ENCODE measurements around the gene LGALS13. TPM values are rescaled to one million over a fixed set of nuclear protein-coding genes. Genes with fewer than 3 reads are reported as not detected.

The LGALS13 gene
- total RNA-seq, 1 experiment from 2014 or later, result not detected

DNA sequence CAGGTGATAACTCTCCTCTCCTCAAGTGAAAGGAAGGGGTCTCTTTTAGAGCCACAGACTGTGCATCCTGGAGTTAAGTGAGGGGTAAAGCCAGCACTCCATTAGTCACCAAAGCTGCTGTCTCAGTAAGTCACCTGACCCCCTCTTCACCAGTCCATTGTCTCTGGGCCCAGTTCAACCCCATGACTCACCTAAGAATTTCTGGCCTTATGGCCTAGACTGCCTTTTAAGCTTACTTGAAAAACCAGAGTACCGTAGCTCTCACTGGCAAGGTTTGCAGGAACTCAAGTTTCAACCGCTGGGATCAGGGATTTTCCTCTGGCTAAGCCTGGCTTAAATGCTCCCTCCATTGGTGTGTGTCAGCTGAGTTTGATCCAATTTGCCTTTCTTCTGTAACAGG lies 38.9 kb upstream of the LGALS13 start:
- Histone ChIP-seq H3K27ac (no peak overlapping the region), H2AFZ (no peak overlapping the region), H4K20me1 (ENCODE audit: insufficient read depth) (no peaks in the 10 kb centered on the region), H3K4me2 (peak overlapping the region; percentile 29; the same call in 1 of the 2 replicates), H3K4me1 (replicated peaks; ENCODE audit: insufficient read depth) (peaks cover 9% of the 10 kb centered on the region), H3K27me3 (ENCODE audit: insufficient read depth, low read depth) (no peaks in the 10 kb centered on the region), H3K9me2 (ENCODE audit: insufficient read depth) (no peaks in the 10 kb centered on the region), H3K36me3 (ENCODE audit: low read depth) (no peaks in the 10 kb centered on the region), H3K9me3 (ENCODE audit: insufficient read depth, low read depth) (no peaks in the 10 kb centered on the region), H3F3A (ENCODE audit: insufficient read depth, low read depth) (no peaks in the 10 kb centered on the region), H3K4me3 (no peak overlapping the region), H3K79me2 (ENCODE audit: low read depth) (no peaks in the 10 kb centered on the region)
- POLR2A ChIA-PET (ENCODE audit: unreplicated experiment), result interaction anchor here (0.6 kb wide), 1 partner anchor 101 kb away, joined by 3 read pairs; no protein-coding TSS in a partner anchor
- DNase-seq, result peak; percentile 61 to 68
- no TSS peak for BruUV-seq (replicated peaks)
- CTCF ChIA-PET, result no interaction called here
- intact Hi-C loops (cut with micrococcal nuclease; ENCODE audit: unreplicated experiment), result no loop called here
- TF ChIP-seq EZH2 (IDR thresholded peaks at IDR 0.05; ENCODE audit: low read depth) (no peak), CTCF (conservative IDR thresholded peaks at IDR 0.05) (no peak)

DNA sequence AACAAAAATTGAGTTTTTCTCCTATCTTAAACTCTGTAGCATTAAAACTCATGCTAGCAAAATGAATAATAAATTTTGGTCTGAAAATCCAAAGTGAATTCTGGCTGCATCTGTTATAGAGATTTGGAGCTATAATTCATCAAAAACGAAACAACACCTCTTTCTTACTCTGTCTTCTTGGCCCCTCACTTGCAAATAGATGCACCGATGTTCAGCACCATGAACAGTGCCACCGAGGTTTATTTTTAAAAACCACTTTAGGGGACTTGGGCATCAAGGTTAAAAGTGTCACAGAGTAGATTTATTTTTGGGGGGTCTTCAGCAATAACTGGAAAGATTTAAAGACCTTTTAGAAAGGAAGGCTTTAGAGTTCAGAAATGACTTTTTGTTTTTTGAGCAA lies 36.3 kb upstream of the LGALS13 start:
- ChIA-PET CTCF (no interaction called here), POLR2A (ENCODE audit: unreplicated experiment) (no interaction called here)
- Histone ChIP-seq H3K27me3 (ENCODE audit: insufficient read depth, low read depth) (peaks cover 9% of the 10 kb centered on the region), H3K79me2 (ENCODE audit: low read depth) (no peaks in the 10 kb centered on the region), H3K9me2 (ENCODE audit: insufficient read depth) (no peaks in the 10 kb centered on the region), H3K36me3 (ENCODE audit: low read depth) (no peaks in the 10 kb centered on the region), H3K4me3 (no peak overlapping the region), H3K4me1 (replicated peaks; ENCODE audit: insufficient read depth) (peaks cover 15% of the 10 kb centered on the region), H3K4me2 (no peak overlapping the region), H2AFZ (no peak overlapping the region), H4K20me1 (ENCODE audit: insufficient read depth) (no peaks in the 10 kb centered on the region), H3F3A (ENCODE audit: insufficient read depth, low read depth) (no peaks in the 10 kb centered on the region), H3K9me3 (ENCODE audit: insufficient read depth, low read depth) (no peaks in the 10 kb centered on the region), H3K27ac (no peak overlapping the region)
- BruUV-seq (replicated peaks), result no TSS peak
- intact Hi-C loops (cut with micrococcal nuclease; ENCODE audit: unreplicated experiment), result no loop called here
- TF ChIP-seq EZH2 (IDR thresholded peaks at IDR 0.05; ENCODE audit: low read depth) (no peak), CTCF (conservative IDR thresholded peaks at IDR 0.05) (no peak)
- DNase-seq, result no peak

DNA sequence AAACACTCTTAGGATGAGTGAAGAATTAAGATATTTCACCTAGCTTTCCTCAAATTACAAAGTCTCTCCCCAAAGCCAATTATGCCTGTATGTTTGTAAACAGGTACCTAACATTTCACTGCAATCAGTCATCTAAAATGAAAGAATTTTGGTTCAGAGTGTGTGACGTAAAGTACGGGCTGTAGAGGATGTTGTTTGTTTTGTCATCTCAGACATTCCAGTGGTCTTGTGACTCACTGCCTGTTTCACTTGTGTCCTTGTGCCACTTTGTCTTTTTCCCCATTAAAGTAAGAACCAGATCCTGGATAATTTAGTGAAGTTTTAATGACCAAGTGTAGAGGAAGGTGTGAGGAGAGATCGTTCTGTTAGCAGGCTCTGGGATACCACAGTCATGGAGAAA lies 33.7 kb upstream of the LGALS13 start:
- H3K4me3 ChIP-seq, result no peak overlapping the region
- no peaks in the 10 kb centered on the region for H3K79me2 ChIP-seq (ENCODE audit: low read depth)
- H3F3A ChIP-seq (ENCODE audit: insufficient read depth, low read depth), result no peaks in the 10 kb centered on the region
- H2AFZ ChIP-seq, result no peak overlapping the region
- no peak overlapping the region for H3K27ac ChIP-seq
- POLR2A ChIA-PET (ENCODE audit: unreplicated experiment), result no interaction called here
- no peaks in the 10 kb centered on the region for H3K36me3 ChIP-seq (ENCODE audit: low read depth)
- H3K9me2 ChIP-seq (ENCODE audit: insufficient read depth), result no peaks in the 10 kb centered on the region
- intact Hi-C loops (cut with micrococcal nuclease; ENCODE audit: unreplicated experiment), result no loop called here
- no peaks in the 10 kb centered on the region for H4K20me1 ChIP-seq (ENCODE audit: insufficient read depth)
- peaks cover 18% of the 10 kb centered on the region for H3K27me3 ChIP-seq (ENCODE audit: insufficient read depth, low read depth)
- no peaks in the 10 kb centered on the region for H3K9me3 ChIP-seq (ENCODE audit: insufficient read depth, low read depth)
- DNase-seq, result peak in 1 of 2 experiments; percentile 66
- no TSS peak for BruUV-seq (replicated peaks)
- H3K4me2 ChIP-seq, result peak overlapping the region; percentile 34
- CTCF ChIA-PET, result no interaction called here
- no peak for TF ChIP-seq EZH2 (IDR thresholded peaks at IDR 0.05; ENCODE audit: low read depth)
- no peak for TF ChIP-seq CTCF (conservative IDR thresholded peaks at IDR 0.05)
- peaks cover 15% of the 10 kb centered on the region for H3K4me1 ChIP-seq (replicated peaks; ENCODE audit: insufficient read depth)
